B cell (primary cell): ENCODE measurements around the gene RPL19. TPM values are rescaled to one million over a fixed set of nuclear protein-coding genes. Genes with fewer than 3 reads are reported as not detected.
A peak's percentile ranks its signal among the peaks of the same experiment; 100 is the strongest.

Source experiments
- ATAC-seq: fragments of 200-7000 bp; cut with Tn5 transposase; one replicate; pipeline ENCODE4 v1.10.0; 2021; ENCODE audit warnings: low read depth, mild to moderate bottlenecking, moderate number of reproducible peaks, moderate library complexity
- CTCF ChIA-PET: fragments of 350-600 bp; sonication (Branson Sonifier 250); formaldehyde crosslinking; loops from one replicate; lab custom pipeline; 2021; ENCODE audit warnings: antibody characterized with exemption, inconsistent platforms; lab: Charles Lee
- POLR2A ChIA-PET: fragments of 350-600 bp; sonication (Branson Sonifier 250); formaldehyde crosslinking; loops from one replicate; lab custom pipeline; 2021; ENCODE audit warnings: antibody characterized with exemption; lab: Charles Lee
- DNase-seq: peaks from one replicate; pipeline ENCODE4 v3.0.0; 2013
- H2AFZ ChIP-seq: 2 replicates; pipeline ENCODE4 v1.6.1; 2012; ENCODE audit warnings: mild to moderate bottlenecking, low read depth, low read length; ENCODE audit not compliant: insufficient read depth, poor library complexity, severe bottlenecking
- H3K27ac ChIP-seq, 2 donors: 1 replicate in 1 of 2; 2 replicates in 1 of 2; pipeline ENCODE4 v1.5.1; 2012 to 2013; ENCODE audit warnings: low read length in 2 of 2, mild to moderate bottlenecking in 2 of 2, moderate library complexity in 1 of 2
- H3K27me3 ChIP-seq, 4 experiments: fragments of 200-600 bp in 1 of 4; sonication (generic) in 1 of 4; replicated peaks in 1 of 4; 1 replicate in 2 of 4; 2 replicates in 2 of 4; pipeline versions ENCODE4 v1.6.1 to v1.7.0; 2013 to 2016; ENCODE audit warnings: low read length in 3 of 4, mild to moderate bottlenecking in 2 of 4, mixed read lengths in 1 of 4, moderate library complexity in 1 of 4; ENCODE audit not compliant: insufficient read depth in 4 of 4, control insufficient read depth in 3 of 4; ENCODE audit errors: control extremely low read depth in 1 of 4
- H3K36me3 ChIP-seq, 2 experiments: replicated peaks in 1 of 2; 1 replicate in 1 of 2; 2 replicates in 1 of 2; pipeline versions ENCODE4 v1.6.1 to v1.7.1; 2013; ENCODE audit warnings: low read length in 1 of 2; ENCODE audit not compliant: insufficient read depth in 2 of 2, control insufficient read depth in 1 of 2; ENCODE audit errors: control extremely low read depth in 1 of 2, extremely low read depth in 1 of 2
- H3K4me1 ChIP-seq, 2 donors: fragments of 200-600 bp in 1 of 2; sonication (generic) in 1 of 2; 1 replicate in 1 of 2; 2 replicates in 1 of 2; pipeline versions ENCODE4 v1.5.1 to v1.6.1; 2013 to 2017; ENCODE audit warnings: low read length in 2 of 2; ENCODE audit not compliant: control insufficient read depth in 2 of 2, insufficient read depth in 2 of 2
- H3K4me2 ChIP-seq: replicated peaks from 2 replicates; pipeline ENCODE3; 2012; ENCODE audit warnings: mild to moderate bottlenecking, low read depth, low read length; ENCODE audit not compliant: poor library complexity, severe bottlenecking
- H3K4me3 ChIP-seq, 5 experiments: fragments of 200-600 bp in 1 of 5; sonication (generic) in 1 of 5; 1 replicate in 3 of 5; 2 replicates in 2 of 5; pipeline versions ENCODE4 v1.5.1 to v1.7.0; 2011 to 2016; ENCODE audit warnings: low read length in 4 of 5, mild to moderate bottlenecking in 4 of 5, low read depth in 2 of 5, control low read depth in 1 of 5, moderate library complexity in 1 of 5; ENCODE audit not compliant: insufficient read depth in 1 of 5; ENCODE audit errors: control extremely low read depth in 1 of 5, extremely low read depth in 1 of 5
- H3K79me2 ChIP-seq: fragments of 200-600 bp; sonication (generic); one replicate; pipeline ENCODE4 v1.6.0; 2016; ENCODE audit warnings: low read length; ENCODE audit not compliant: control insufficient read depth, insufficient read depth
- H3K9ac ChIP-seq: fragments of 200-600 bp; sonication (generic); 2 replicates; pipeline ENCODE4 v1.6.1; 2017; ENCODE audit warnings: mild to moderate bottlenecking, low read length, moderate library complexity
- H3K9me3 ChIP-seq, 3 donors: one replicate each; pipeline versions ENCODE4 v1.6.1 to v1.7.1; 2013; ENCODE audit warnings: low read length in 2 of 3; ENCODE audit not compliant: control insufficient read depth in 2 of 3, insufficient read depth in 1 of 3; ENCODE audit errors: control extremely low read depth in 1 of 3
- H4K20me1 ChIP-seq: 2 replicates; pipeline ENCODE4 v1.6.0; 2012; ENCODE audit warnings: mild to moderate bottlenecking, low read length; ENCODE audit not compliant: insufficient read depth, control insufficient read depth, poor library complexity, severe bottlenecking
- H3K27ac Mint-ChIP-seq: one replicate; pipeline ENCODE4 v1.8.0; 2021; ENCODE audit warnings: mixed read lengths
- H3K27me3 Mint-ChIP-seq: one replicate; pipeline ENCODE4 v1.8.0; 2021; ENCODE audit warnings: mixed read lengths
- H3K4me1 Mint-ChIP-seq: one replicate; pipeline ENCODE4 v1.8.0; 2021; ENCODE audit warnings: mixed read lengths
- H3K4me3 Mint-ChIP-seq: one replicate; pipeline ENCODE4 v1.8.0; 2021; ENCODE audit warnings: mixed read lengths
- H3K9me3 Mint-ChIP-seq: one replicate; pipeline ENCODE4 v1.8.0; 2022; ENCODE audit warnings: mixed read lengths; ENCODE audit not compliant: insufficient read depth
- CTCF ChIP-seq: fragments of 200-600 bp; IDR thresholded peaks from one replicate; pipeline ENCODE4 v1.8.0; 2022; ENCODE audit warnings: antibody characterized with exemption, mild to moderate bottlenecking
- EZH2 ChIP-seq: IDR thresholded peaks from 2 replicates; pipeline ENCODE4 v1.6.1; 2012; ENCODE audit warnings: borderline replicate concordance, low read depth, mild to moderate bottlenecking, moderate library complexity, low read length; ENCODE audit not compliant: insufficient read depth, poor library complexity, severe bottlenecking
- whole genome bisulfite sequencing: methylation state at CpG from one replicate; pipeline ENCODE4 v1.1.5; 2013; ENCODE audit warnings: missing lambda C conversion rate; ENCODE audit not compliant: insufficient coverage; 5-methylcytosine and 5-hydroxymethylcytosine counted together
- intact Hi-C: fragments of 100-400 bp; cut with micrococcal nuclease; formaldehyde crosslinking; loops from one replicate; pipeline ENCODE4 v1.10.0; 2022
- polyA plus RNA-seq: library from polyadenylated mRNA; depleted of rRNA; stranded (reverse); fragments of >200 nt; gene quantifications from 2 replicates; pipeline ENCODE4 v1.2.3, GENCODE V29; 2012
- total RNA-seq, 2 donors: library from RNA; stranded (reverse); fragments of 120-200 nt in 1 of 2; gene quantifications; 1 replicate in 1 of 2; 2 replicates in 1 of 2; pipeline versions ENCODE4 v1.2.3 to v1.2.4, GENCODE V29; 2013 to 2022

RPL19 gene
- total and polyA plus RNA-seq, 2 donors (not counting 1 experiment from before 2014, with no cell fraction given): 3,041 to 3,233 TPM

- no peak for ATAC-seq
- Histone ChIP-seq H3K9ac (peak overlapping the region; percentile 50), H3K9me3 (peaks cover 0 to 9% (median 0%) of the 10 kb centered on the region in 3 donors), H3K4me2 (peak overlapping the region; percentile 92), H2AFZ (peak overlapping the region; percentile 60), H3K36me3 (no peaks in the 10 kb centered on the region), H3K4me1 (peaks cover 19 to 22% of the 10 kb centered on the region in 2 donors), H4K20me1 (no peaks in the 10 kb centered on the region), H3K4me3 (peak overlapping the region in 1 of 5 experiments; percentile 5), H3K27me3 (peaks cover 0 to 49% (median 25%) of the 10 kb centered on the region in 4 experiments), H3K79me2 (no peaks in the 10 kb centered on the region), H3K27ac (no peak overlapping the region)
- peaks cover 35% of the 10 kb centered on the region for H3K27me3 Mint-ChIP-seq
- WGBS: 41% methylated on average over 24 of the region's 33 CpGs
- ChIA-PET POLR2A (no interaction called here), CTCF (interaction anchor here (0.9 to 1.8 kb wide), 3 partner anchors 10 to 20 kb away, joined by 3 to 5 read pairs (median 4); no protein-coding TSS in a partner anchor)
- H3K9me3 Mint-ChIP-seq: no peaks in the 10 kb centered on the region
- peaks cover 13% of the 10 kb centered on the region for H3K4me1 Mint-ChIP-seq
- intact Hi-C loops: no loop called here
- no peak for DNase-seq
- TF ChIP-seq CTCF: no peak
- no peak for TF ChIP-seq EZH2
- H3K4me3 Mint-ChIP-seq: peak overlapping the region; percentile 82
- no peak overlapping the region for H3K27ac Mint-ChIP-seq
These were observed 24.1 kb downstream of the RPL19 start for GRCh38 chr17:39223907-39224777.
